Smooth muscle cell (in vitro differentiated cells): ENCODE results near the gene KCND3. TPM values are rescaled to one million over a fixed set of nuclear protein-coding genes. Genes with fewer than 3 reads are reported as not detected.

Experiments used
- DNase-seq: peaks from one replicate; lab custom pipeline; 2025; ENCODE audit not compliant: unreplicated experiment; lab: John Stamatoyannopoulos, UW
- H2AFZ ChIP-seq: fragments of 200-600 bp; sonication (generic); 2 replicates; pipeline ENCODE4 v1.6.0; 2016; ENCODE audit warnings: antibody characterized with exemption, low read depth, mild to moderate bottlenecking
- H3F3A ChIP-seq: fragments of 200-600 bp; sonication (generic); 2 replicates; pipeline ENCODE4 v1.6.0; 2017; ENCODE audit warnings: antibody characterized with exemption, low read depth
- H3K27ac ChIP-seq: fragments of 200-600 bp; sonication (generic); 2 replicates; pipeline ENCODE4 v1.5.1; 2016; ENCODE audit warnings: low read depth, mild to moderate bottlenecking
- H3K27me3 ChIP-seq: fragments of 200-600 bp; sonication (generic); 2 replicates; pipeline ENCODE4 v1.6.1; 2016; ENCODE audit warnings: low read depth, mild to moderate bottlenecking
- H3K36me3 ChIP-seq: fragments of 200-600 bp; sonication (generic); 2 replicates; pipeline ENCODE4 v1.5.1; 2016; ENCODE audit warnings: low read depth
- H3K4me1 ChIP-seq: fragments of 200-600 bp; sonication (generic); 2 replicates; pipeline ENCODE4 v1.5.1; 2016; ENCODE audit warnings: low read depth
- H3K4me2 ChIP-seq: fragments of 200-600 bp; sonication (generic); 2 replicates; pipeline ENCODE4 v1.6.0; 2016; ENCODE audit warnings: mild to moderate bottlenecking
- H3K4me3 ChIP-seq: fragments of 200-600 bp; sonication (generic); 2 replicates; pipeline ENCODE4 v1.5.1; 2016; ENCODE audit warnings: mild to moderate bottlenecking
- H3K79me2 ChIP-seq: fragments of 200-600 bp; sonication (generic); 2 replicates; pipeline ENCODE4 v1.6.0; 2016; ENCODE audit warnings: low read depth, mild to moderate bottlenecking
- H3K9ac ChIP-seq: fragments of 200-600 bp; sonication (generic); 2 replicates; pipeline ENCODE4 v1.6.0; 2016; ENCODE audit warnings: low read depth
- H3K9me3 ChIP-seq: fragments of 200-600 bp; sonication (generic); replicated peaks from 2 replicates; pipeline ENCODE4 v1.5.1; 2016; ENCODE audit warnings: low read depth
- H4K20me1 ChIP-seq: fragments of 200-600 bp; sonication (generic); 2 replicates; pipeline ENCODE4 v1.6.0; 2016; ENCODE audit warnings: low read depth
- CTCF ChIP-seq: fragments of 200-600 bp; sonication (generic); IDR thresholded peaks from 2 replicates; pipeline ENCODE4 v1.5.1; 2017; ENCODE audit warnings: borderline replicate concordance, mild to moderate bottlenecking, antibody characterized with exemption; ENCODE audit not compliant: insufficient read depth, poor library complexity, severe bottlenecking
- WGBS: methylation state at CpG from one replicate; pipeline ENCODE4 v1.1.7; 2016; ENCODE audit warnings: low lambda C conversion rate; 5-methylcytosine and 5-hydroxymethylcytosine counted together
- polyA plus RNA-seq: library from polyadenylated mRNA; unstranded; fragments of >200 nt; fragmentation: Nextera tagmentation; extraction: Ambion mirVana; gene quantifications from 2 replicates; pipeline ENCODE4 v1.2.1, GENCODE V29; 2016
- total RNA-seq: library from RNA; depleted of rRNA; stranded (reverse); fragments of >200 nt; gene quantifications from 2 replicates; pipeline ENCODE4 v1.2.3, GENCODE V29; 2014

KCND3 gene
- total and polyA plus RNA-seq, 2 experiments from 2014 or later: 0.97 to 2.2 TPM

DNA sequence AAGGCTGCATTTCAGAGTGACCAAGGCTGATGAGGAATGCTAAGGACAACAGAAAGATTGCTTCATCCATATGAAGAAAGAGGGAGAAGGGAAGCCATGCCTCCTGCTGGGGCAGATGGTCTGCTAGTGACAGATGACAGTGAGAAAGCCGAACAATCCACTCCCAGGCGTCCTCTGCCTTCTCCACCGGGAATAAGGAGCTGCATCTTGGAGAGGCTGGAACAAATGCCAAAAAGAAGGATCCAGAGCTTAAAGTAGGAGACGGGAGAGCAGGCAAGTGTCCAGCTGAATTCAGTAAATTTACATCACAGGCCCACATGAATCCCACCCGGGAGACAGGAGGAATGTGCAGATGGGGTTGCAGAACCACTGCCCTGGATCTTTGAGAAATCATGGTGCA, 200.3 kb downstream of the KCND3 start:
- H2AFZ ChIP-seq: no peak overlapping the region
- no peak for DNase-seq
- no peaks in the 10 kb centered on the region for H3F3A ChIP-seq
- H3K27me3 ChIP-seq: no peaks in the 10 kb centered on the region
- H3K9me3 ChIP-seq: no peaks in the 10 kb centered on the region
- H3K27ac ChIP-seq: no peak overlapping the region
- TF ChIP-seq CTCF: no peak
- no peak overlapping the region for H3K4me3 ChIP-seq
- H3K79me2 ChIP-seq: no peaks in the 10 kb centered on the region
- H3K4me1 ChIP-seq: no peaks in the 10 kb centered on the region
- WGBS: 67% methylated on average over 5 of the region's 5 CpGs
- no peak overlapping the region for H3K4me2 ChIP-seq
- no peaks in the 10 kb centered on the region for H4K20me1 ChIP-seq
- H3K9ac ChIP-seq: no peak overlapping the region
- H3K36me3 ChIP-seq: no peaks in the 10 kb centered on the region

GRCh38 chr1:111786669-111787207, 202.7 kb downstream of the KCND3 start:
- Histone ChIP-seq H3F3A (no peaks in the 10 kb centered on the region), H3K27ac (no peak overlapping the region), H3K79me2 (no peaks in the 10 kb centered on the region), H3K4me1 (no peaks in the 10 kb centered on the region), H3K4me2 (no peak overlapping the region), H3K27me3 (no peaks in the 10 kb centered on the region), H3K4me3 (no peak overlapping the region), H3K9me3 (no peaks in the 10 kb centered on the region), H4K20me1 (no peaks in the 10 kb centered on the region), H3K36me3 (no peaks in the 10 kb centered on the region), H2AFZ (no peak overlapping the region), H3K9ac (no peak overlapping the region)
- no peak for TF ChIP-seq CTCF
- DNase-seq: no peak
- WGBS: 92% methylated on average over 9 of the region's 9 CpGs

DNA sequence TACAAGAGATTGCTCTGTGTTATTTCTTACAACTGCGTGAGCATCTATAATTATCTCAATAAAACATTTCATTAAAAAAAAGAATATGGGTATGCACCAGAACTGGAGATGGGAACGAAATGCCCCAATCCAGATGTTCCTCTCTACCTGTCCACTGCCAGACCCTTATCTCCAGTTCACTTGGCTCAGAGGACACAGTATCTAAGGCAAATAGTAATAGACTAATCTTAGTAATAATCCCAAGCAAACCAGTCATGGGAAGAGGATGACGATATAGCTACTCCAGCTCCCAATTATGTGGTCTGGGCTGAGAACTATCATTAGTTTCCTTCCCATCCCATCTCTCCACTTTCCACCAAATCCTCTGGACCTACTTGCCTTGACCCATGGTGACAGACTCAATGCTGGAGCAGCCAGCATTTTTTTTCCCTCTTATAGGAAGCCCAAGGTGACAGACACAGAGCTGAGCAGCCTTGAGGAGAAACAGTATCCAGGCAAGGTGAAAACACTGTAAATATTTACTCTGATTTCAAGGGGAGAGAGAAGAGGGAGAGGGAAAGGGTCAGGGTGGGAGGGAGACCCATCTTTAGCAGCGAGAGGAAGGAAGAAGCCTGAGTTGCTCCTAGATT, 205.1 kb downstream of the KCND3 start:
- WGBS: 89% methylated on average over 4 of the region's 4 CpGs
- H2AFZ ChIP-seq: no peak overlapping the region

More for the DNA sequence above, 205.1 kb downstream of the KCND3 start:
- Histone ChIP-seq H3K4me1 (no peaks in the 10 kb centered on the region), H3K79me2 (no peaks in the 10 kb centered on the region), H3K9ac (no peak overlapping the region), H3K4me2 (no peak overlapping the region), H3K27ac (no peak overlapping the region), H4K20me1 (no peaks in the 10 kb centered on the region), H3K27me3 (no peaks in the 10 kb centered on the region), H3K4me3 (no peak overlapping the region), H3K9me3 (no peaks in the 10 kb centered on the region), H3F3A (no peaks in the 10 kb centered on the region), H3K36me3 (no peaks in the 10 kb centered on the region)
- TF ChIP-seq CTCF: no peak
- DNase-seq: no peak
